ENCODE measurements around the gene ILKAP.

ILKAP gene

DNA sequence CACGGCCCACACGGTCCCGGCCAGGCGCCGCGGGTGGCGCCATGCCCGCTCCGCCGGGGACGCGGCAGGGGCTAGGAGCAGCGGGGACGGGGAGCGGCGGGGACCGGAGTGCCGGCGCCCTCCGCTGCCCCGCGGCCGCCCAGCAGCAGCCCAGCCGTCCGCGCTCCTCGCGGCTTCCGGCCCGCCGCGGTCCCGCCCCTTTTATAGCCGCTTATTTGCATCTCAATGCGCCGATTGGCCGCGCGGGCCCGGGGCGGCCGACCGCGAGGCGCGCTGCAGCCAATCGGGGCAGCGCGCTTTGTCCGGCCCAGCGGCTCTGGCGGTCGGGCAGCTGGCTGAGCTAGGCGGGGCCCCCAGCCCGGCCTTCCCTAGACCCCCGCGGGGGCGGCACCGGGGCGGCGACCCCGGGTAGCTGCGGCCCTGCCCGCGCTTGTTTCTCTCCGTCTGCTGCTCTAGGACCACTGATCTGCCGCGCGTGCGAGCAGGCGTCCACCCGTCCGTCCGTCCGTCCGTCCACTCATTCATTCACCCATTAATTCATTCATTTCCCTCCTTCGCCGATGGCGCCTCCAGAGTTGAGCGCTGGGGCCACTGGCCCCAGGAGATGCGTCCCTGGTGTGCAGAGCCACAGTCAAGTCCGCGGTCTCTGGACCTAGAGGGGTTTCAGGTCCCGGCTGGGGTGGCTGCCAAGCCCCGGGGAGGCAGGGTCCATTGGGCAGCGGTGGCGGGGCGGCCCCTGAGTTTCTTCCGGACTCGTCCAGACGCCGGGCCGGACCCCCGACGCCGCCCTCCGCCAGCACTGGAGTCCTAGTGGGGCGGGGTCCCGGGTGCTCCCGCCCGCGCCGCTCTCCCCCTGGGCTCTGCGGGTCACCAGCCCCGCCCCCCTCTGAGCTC, 36.6 kb upstream of the ILKAP start, which contains the start of gene HES6:
Gene HES6 (minus strand): TSS at position 176 of the 894 bp plus-strand sequence. CDS start 133 bp downstream, at position 43.
- Histone ChIP-seq H3K4me3 (peak within 1 kb of the TSS; percentile 85), H3K27ac (peak within 1 kb of the TSS; percentile 37 to 84)
- TF ChIP-seq, protein P1, sequence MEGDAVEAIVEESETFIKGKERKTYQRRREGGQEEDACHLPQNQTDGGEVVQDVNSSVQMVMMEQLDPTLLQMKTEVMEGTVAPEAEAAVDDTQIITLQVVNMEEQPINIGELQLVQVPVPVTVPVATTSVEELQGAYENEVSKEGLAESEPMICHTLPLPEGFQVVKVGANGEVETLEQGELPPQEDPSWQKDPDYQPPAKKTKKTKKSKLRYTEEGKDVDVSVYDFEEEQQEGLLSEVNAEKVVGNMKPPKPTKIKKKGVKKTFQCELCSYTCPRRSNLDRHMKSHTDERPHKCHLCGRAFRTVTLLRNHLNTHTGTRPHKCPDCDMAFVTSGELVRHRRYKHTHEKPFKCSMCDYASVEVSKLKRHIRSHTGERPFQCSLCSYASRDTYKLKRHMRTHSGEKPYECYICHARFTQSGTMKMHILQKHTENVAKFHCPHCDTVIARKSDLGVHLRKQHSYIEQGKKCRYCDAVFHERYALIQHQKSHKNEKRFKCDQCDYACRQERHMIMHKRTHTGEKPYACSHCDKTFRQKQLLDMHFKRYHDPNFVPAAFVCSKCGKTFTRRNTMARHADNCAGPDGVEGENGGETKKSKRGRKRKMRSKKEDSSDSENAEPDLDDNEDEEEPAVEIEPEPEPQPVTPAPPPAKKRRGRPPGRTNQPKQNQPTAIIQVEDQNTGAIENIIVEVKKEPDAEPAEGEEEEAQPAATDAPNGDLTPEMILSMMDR (IDR thresholded peaks at IDR 0.05) = no peak
- DNase-seq (ENCODE audit: low spot score) = peak; percentile 87

DNA sequence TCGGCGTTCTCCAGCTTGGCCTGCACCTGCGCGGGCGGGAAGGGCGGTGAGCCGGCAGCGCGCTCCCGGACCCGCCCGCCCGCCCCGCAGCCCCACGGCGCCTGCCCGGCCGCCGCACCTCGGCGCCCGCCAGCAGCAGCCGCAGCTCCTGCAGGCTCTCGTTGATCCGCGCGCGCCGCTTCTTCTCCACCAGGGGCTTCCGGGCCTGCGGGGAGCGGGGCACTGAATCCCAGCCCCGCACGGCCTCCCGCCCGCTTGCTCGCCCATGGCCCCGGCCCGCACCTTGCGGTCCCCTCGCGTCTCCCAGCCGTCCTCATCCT, 36.0 kb upstream of the ILKAP start:
- TF ChIP-seq, protein P1 (IDR thresholded peaks at IDR 0.05) = no peak
- H3K27ac ChIP-seq = peak overlapping the region in 1 of 2 donors; percentile 84
- H3K4me3 ChIP-seq = peak overlapping the region; percentile 85
- DNase-seq (ENCODE audit: low spot score) = no peak

DNA sequence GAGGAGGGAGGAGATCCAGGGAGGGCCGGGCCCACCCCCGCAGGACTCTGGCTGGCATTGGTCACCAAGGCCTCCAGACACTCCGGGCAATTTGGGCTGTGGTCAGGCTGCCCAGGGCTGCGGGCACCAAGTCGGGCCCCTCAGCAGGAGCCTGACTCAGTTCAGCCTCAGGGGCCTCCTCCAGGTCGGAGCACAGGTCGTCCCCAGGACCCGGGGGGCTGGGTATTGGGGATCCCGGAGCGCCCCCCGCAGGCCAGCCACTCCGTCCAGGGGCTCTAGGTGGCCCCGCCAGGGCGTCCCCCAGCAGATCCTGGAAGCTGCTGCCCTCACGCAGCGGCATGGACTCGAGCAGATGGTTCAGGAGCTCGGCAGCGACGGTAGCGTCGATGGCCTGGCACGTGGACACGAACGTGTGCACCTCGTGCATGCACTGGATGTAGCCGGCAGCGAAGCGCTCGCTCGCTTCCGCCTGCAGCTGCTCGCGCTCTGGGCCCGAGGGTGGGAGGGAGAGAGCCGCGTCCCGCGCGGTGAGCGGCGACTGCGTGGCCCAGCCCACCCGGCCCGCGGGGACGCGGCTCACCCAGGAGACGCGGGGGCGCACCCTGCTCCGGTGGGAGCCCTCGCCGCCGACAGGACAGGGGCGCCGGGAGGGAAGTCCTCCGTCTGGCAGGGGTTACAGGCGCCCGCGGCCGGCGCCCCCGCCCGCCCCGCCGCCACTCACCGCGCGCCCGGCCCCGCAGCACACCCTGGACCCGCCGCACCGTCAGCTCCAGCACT, 35.5 kb upstream of the ILKAP start:
- DNase-seq (ENCODE audit: low spot score) = peak; percentile 74
- TF ChIP-seq, protein P1 (IDR thresholded peaks at IDR 0.05) = no peak
- Histone ChIP-seq H3K27ac (peak overlapping the region in 1 of 2 donors; percentile 84), H3K4me3 (peak overlapping the region; percentile 85)

DNA sequence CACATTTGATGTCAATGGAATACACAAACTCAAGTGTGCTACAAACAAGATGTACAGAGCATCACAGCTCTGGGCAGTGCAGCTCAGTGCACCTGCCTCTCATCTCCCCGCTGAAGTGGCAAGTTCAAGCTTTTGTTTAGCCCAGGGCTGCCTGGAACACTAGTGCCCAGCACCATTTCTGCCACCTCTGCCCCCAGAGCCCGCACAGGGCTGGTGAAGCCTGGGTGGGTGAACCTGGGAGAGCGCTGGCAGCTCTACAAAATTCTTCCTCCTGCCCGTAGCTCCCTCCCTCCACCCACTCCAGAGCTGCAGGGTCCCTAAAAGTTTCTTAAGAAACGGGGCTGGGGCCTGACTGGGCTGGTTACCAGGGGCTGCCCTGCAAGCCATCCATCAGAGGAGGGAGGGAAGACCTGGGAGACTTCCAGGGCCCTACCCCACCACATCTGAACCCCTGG, 34.8 kb upstream of the ILKAP start:
- Histone ChIP-seq H3K4me3 (no peak overlapping the region), H3K27ac (no peak overlapping the region)
- TF ChIP-seq, protein P1 (IDR thresholded peaks at IDR 0.05) = no peak
- DNase-seq (ENCODE audit: low spot score) = peak; percentile 57

DNA sequence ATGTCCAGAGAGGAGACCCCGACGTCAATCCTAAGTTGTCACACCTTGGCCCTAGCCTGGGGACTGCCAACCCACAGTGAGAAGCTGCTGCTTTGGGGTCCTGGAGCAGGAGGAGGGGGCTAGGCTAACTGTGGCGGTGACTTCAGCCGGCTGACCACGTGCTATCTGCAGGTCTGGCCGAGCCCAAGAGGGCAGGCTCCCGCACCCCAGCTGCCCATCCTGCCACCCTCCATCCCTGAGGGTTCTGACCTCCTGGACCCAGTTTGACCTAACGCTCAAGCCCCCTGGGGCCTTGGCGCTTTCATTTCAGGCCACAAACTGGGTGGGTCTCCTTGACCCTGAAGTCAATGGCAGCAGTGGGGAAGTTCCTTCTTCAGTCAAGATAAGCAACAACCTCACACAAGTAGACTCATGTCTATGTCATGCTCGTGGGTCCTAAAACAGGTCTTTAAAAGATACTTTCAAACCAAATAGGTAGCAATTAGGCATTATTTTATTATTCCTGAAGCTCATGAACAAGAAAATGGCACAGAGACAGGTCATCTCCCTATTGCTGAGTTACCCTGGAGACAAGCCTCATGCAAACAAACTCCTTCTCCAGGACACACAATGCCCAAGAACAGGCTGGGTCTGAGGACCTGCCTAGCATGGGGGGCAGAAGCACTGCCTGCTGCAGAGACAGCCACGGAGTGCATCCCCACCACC, 34.1 kb upstream of the ILKAP start:
- TF ChIP-seq, protein P1 (IDR thresholded peaks at IDR 0.05) = no peak
- H3K27ac ChIP-seq = no peak overlapping the region
- DNase-seq (ENCODE audit: low spot score) = no peak
- H3K4me3 ChIP-seq = no peak overlapping the region

DNA sequence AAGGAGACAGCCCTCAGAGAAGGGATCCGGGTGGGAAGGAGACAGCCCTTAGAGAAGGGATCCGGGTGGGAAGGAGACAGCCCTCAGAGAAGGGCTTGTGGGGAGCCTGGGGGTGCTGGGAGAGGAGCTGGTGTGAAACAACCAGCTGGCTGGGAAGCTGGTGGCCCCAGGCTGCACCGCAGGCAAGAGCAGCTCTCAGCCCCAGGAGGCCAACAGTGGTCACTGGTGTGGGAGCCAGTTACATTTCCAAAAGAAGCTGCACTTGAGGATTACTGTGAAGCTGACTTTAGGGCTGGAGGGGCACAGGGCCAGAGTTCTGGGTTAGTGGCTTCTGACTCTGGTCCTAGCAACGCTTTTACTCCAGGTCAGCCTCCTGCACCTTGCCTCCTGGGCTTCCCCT, 33.1 kb upstream of the ILKAP start:
- TF ChIP-seq, protein P1 (IDR thresholded peaks at IDR 0.05) = no peak
- no peak for DNase-seq (ENCODE audit: low spot score)
- Histone ChIP-seq H3K27ac (no peak overlapping the region), H3K4me3 (no peak overlapping the region)

All from coronary artery (tissue), 2 donors.